Stimulated activated CD8-positive, alpha-beta memory T cell treated with anti-CD3 and anti-CD28 coated beads, Interleukin-12 subunit alpha, Interleukin-12 subunit beta, amount 100 ng/mL, for 1 hour (primary cell): ENCODE data around the gene AGPAT4.
"Not testable (repeated sequence)": the region's sequence is repeated elsewhere in the genome, so short reads cannot be mapped to it uniquely, and the experiment has no call there.

Source experiments
- DNase-seq: peaks from one replicate; pipeline ENCODE4 v3.0.0-alpha.2; 2020; ENCODE audit warnings: low read depth

Gene AGPAT4

DNA sequence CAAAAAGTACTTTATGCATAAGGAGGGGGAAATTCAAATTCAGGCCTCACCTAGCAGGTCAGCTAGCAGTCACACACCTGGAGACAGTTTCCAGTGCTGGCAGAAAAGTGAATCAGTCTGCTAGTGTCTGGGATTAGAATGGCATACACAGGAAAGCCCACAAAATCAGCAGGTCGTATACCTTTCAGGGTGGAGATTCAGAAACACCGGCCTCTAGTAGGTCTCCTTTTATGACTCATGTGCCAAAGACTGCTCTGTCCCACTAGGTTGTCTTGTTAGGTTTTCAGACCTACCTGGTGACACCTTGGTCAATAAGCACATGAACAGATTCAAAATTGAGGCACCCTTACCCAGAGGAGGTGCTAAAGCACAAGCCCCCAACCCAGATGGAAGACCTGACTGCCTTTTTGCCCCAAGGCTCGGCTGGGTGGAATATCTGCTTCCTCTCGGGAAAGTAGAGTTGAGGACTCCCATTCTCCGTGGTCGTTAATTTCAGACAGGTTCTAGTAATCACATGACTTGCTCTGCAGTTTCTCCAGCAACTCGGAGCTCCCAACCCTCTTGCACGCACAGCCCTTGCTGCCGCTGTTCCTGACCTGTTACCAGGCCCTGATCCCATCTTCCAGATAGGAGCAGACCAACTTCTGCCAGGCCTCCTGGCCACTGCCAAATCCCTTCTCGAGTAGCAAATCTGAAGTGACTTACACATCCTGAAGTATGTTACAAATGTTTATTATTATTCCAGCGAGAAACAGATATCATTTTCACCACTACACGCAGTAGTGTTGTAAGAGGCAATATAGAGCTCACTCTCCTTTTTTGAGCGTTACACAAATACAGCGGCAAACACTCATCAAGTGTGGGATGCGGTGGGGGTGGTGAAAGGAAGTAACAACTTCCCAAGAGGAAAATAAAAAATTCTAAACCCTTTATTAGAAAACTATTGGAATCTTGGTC, 46.6 kb downstream of the AGPAT4 start:
- no peak for DNase-seq

GRCh38 chr6:161226009-161226964, 47.6 kb downstream of the AGPAT4 start:
- peak; percentile 13 for DNase-seq

GRCh38 chr6:161225681-161226008, 48.2 kb downstream of the AGPAT4 start:
- no peak for DNase-seq

DNA sequence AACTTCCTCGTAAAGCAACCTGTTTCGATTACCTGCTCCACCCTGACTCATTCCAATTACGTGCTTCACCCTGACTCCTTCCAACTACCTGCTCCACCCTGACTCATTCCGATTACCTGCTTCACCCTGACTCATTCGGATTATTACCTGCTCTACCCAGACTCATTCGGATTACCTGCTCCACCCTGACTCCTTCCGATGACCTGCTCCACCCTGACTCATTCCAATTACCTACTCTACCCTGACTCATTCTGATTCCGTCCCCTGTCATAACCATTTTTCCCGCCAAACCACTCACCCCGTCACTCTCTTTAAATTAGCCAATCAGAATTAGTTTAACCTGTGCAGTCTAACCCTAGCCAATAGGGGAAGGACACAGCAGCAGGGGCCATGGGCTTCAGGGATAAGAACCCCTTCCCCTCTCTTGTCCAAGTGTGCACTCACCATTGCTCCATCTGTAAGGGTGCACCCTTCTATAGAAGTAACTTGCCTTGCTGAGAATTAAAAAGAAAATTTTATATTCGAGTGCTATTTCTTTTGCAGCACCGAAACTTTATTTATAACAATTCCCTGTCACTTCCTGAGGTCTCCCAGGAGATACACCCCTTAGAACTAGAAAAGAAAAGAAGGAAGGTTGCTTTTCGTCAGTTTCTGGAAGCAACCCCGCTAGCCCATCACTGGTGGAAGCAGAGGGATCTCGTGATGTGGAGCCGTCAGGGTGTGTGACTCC, 48.7 kb downstream of the AGPAT4 start:
- not testable (repeated sequence) for DNase-seq

- no peak for DNase-seq
Observed at GRCh38 chr6:161223646-161224045, 50.2 kb downstream of the AGPAT4 start.

- DNase-seq, result no peak
Observed at GRCh38 chr6:161222706-161223234, 51.1 kb downstream of the AGPAT4 start.

GRCh38 chr6:161220346-161220745, 53.5 kb downstream of the AGPAT4 start:
- DNase-seq, result no peak

GRCh38 chr6:161219680-161220079, 54.2 kb downstream of the AGPAT4 start:
- DNase-seq, result no peak

GRCh38 chr6:161218222-161218621, 55.6 kb downstream of the AGPAT4 start:
- no peak for DNase-seq

- DNase-seq, result no peak
Observed at GRCh38 chr6:161217628-161218027, 56.2 kb downstream of the AGPAT4 start.

DNA sequence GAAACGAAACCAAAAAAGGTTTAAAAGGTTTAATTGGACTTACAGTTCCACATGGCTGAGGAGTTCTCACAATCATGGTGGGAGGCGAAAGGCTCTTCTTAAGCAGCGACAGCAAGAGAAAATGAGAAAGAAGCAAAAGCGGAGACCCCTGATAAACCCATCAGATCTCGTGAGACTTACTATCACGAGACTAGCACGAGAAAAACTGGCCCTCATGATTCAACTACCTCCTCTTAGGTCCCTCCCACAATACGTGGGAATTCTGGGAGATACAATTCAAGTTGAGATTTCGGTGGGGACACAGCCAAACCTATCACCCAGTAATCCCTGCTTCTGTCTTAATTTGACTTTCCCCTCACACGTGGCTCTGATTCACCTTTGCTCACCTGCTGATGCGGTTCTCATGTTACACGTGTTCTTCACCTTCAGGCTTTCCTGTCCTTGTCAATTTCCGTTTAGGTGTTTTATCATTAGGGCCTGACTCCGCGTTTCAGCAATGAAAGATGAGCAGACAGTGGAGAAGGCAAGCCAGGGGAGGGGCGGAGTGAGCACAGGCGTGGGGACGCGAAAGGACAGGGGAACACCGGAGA, 57.1 kb downstream of the AGPAT4 start:
- no peak for DNase-seq

GRCh38 chr6:161215876-161216615, 57.8 kb downstream of the AGPAT4 start:
- DNase-seq, result no peak

- no peak for DNase-seq
Observed at GRCh38 chr6:161215193-161215592, 58.7 kb downstream of the AGPAT4 start.

GRCh38 chr6:161214722-161215121, 59.1 kb downstream of the AGPAT4 start:
- no peak for DNase-seq

- no peak for DNase-seq
Observed at GRCh38 chr6:161212902-161213301, 61.0 kb downstream of the AGPAT4 start.

GRCh38 chr6:161211380-161212035, 62.4 kb downstream of the AGPAT4 start:
- DNase-seq, result no peak

GRCh38 chr6:161210857-161211256, 63.0 kb downstream of the AGPAT4 start:
- DNase-seq, result no peak

- no peak for DNase-seq
Observed at GRCh38 chr6:161207200-161207599, 66.7 kb downstream of the AGPAT4 start.

DNA sequence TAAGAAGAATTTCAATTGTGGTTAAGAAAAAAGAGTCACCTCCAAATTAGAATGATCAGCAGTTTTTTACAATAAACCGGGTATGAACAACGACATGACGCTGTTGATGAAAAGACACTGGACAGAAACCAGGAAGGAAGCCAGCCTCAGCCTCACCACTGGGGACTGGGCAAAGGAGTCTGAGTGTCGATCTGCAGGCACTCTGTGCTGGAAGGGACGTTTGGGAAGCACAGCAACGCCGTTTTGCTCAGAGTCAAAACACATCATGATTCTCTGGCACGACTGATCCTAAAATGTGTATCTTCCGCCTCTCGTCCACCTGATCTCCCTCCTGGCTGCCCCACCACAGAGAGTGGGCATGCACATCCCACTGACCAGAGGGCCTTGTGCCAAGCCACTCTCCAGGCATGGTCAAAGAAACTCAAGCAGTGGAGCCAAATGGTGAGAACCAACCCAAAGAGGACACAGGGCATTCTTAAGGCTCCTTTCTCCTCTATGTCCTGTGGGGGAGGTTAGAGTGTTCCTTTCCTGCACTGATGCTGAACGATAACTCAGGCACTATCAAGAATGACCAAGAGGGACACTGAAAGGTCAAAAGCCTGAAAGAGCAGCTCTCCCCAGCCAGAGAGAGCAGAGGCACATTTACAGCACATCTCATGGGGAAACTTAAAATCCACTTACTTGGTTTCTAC, 68.8 kb downstream of the AGPAT4 start:
- no peak for DNase-seq
